Measurements from ENCODE around the gene CNTNAP4.

The CNTNAP4 gene

DNA sequence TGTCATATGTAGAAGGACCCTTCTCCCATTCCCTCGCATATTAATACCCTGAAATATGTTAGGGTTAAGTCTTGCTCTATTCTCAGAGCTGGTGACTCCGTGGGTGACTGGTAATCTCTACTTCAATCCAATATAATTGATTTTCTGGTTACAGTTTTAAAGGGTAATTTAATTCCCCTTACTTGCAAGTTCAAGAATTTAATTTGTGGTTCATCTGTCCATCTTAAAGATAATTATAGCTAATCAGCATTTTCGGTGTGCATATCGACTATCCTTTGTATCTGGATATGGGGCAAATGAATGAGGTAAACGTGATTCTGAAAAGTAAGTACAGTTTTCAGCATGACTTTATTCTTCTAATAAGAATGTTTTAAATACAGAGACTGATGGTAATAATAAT is 250.0 kb downstream of the CNTNAP4 start:
- no peak for TF ChIP-seq SIN3A (IDR thresholded peaks at IDR 0.05; ENCODE audit: borderline replicate concordance, insufficient read depth, low read length)
- no peak for TF ChIP-seq FOXP2 (optimal IDR thresholded peaks at IDR 0.05; ENCODE audit: borderline replicate concordance, extremely low read depth, extremely low read length, insufficient read depth)
- TF ChIP-seq, protein P1, sequence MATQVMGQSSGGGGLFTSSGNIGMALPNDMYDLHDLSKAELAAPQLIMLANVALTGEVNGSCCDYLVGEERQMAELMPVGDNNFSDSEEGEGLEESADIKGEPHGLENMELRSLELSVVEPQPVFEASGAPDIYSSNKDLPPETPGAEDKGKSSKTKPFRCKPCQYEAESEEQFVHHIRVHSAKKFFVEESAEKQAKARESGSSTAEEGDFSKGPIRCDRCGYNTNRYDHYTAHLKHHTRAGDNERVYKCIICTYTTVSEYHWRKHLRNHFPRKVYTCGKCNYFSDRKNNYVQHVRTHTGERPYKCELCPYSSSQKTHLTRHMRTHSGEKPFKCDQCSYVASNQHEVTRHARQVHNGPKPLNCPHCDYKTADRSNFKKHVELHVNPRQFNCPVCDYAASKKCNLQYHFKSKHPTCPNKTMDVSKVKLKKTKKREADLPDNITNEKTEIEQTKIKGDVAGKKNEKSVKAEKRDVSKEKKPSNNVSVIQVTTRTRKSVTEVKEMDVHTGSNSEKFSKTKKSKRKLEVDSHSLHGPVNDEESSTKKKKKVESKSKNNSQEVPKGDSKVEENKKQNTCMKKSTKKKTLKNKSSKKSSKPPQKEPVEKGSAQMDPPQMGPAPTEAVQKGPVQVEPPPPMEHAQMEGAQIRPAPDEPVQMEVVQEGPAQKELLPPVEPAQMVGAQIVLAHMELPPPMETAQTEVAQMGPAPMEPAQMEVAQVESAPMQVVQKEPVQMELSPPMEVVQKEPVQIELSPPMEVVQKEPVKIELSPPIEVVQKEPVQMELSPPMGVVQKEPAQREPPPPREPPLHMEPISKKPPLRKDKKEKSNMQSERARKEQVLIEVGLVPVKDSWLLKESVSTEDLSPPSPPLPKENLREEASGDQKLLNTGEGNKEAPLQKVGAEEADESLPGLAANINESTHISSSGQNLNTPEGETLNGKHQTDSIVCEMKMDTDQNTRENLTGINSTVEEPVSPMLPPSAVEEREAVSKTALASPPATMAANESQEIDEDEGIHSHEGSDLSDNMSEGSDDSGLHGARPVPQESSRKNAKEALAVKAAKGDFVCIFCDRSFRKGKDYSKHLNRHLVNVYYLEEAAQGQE (IDR thresholded peaks at IDR 0.05; ENCODE audit: insufficient read depth in 1 of 2, low read depth in 2 of 2, low read length in 2 of 2), result no peak
- no peak for TF ChIP-seq TAF1 (IDR thresholded peaks at IDR 0.05; ENCODE audit: borderline replicate concordance, insufficient read depth, low read length)
- TF ChIP-seq POLR2AphosphoS5 (IDR thresholded peaks at IDR 0.05; ENCODE audit: low read depth, low read length), result no peak

DNA sequence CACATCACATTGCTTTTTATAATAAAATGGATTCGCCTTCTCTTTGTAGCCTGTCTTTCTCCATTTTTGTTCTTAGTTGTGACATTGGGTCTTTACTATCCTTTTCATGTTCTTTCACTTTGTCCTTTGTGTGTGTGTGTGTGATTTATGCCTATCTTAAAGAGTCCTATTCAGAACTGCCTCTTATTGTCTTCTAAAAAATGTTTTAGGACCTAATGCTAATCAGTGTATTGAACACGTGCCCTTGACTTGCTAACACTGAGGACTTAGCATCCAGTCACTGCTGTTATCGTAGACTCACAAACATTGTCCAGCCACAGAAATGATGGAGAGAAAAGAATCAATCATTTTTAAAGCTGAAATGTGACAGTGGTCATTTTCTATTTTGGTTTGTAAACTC is 251.9 kb downstream of the CNTNAP4 start:
- no peak for TF ChIP-seq FOXP2 (optimal IDR thresholded peaks at IDR 0.05; ENCODE audit: borderline replicate concordance, extremely low read depth, extremely low read length, insufficient read depth)
- TF ChIP-seq POLR2AphosphoS5 (IDR thresholded peaks at IDR 0.05; ENCODE audit: low read depth, low read length), result no peak
- TF ChIP-seq TAF1 (IDR thresholded peaks at IDR 0.05; ENCODE audit: borderline replicate concordance, insufficient read depth, low read length), result no peak
- no peak for TF ChIP-seq SIN3A (IDR thresholded peaks at IDR 0.05; ENCODE audit: borderline replicate concordance, insufficient read depth, low read length)
- TF ChIP-seq, protein P1 (IDR thresholded peaks at IDR 0.05; ENCODE audit: insufficient read depth in 1 of 2, low read depth in 2 of 2, low read length in 2 of 2), result no peak

DNA sequence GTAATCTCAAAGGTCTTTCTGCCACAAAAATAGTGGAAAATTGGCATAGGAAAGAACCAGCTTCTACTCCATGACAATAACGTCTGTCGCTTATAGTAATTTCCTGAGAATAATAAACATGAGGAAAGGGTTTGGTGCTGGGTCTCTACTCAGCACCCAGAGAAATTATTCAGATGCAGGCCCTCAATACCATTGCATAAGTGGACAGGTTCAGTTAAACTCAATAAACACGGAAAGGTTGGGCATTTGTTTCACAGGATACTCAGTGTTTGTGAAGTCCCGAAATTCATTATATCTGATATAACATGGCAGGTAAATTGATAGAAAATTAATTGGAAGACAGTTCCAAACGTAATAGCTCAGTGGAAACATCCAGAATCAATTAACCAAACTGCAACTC is 254.0 kb downstream of the CNTNAP4 start:
- TF ChIP-seq POLR2AphosphoS5 (IDR thresholded peaks at IDR 0.05; ENCODE audit: low read depth, low read length) (no peak), TAF1 (IDR thresholded peaks at IDR 0.05; ENCODE audit: borderline replicate concordance, insufficient read depth, low read length) (no peak), SIN3A (IDR thresholded peaks at IDR 0.05; ENCODE audit: borderline replicate concordance, insufficient read depth, low read length) (no peak), FOXP2 (optimal IDR thresholded peaks at IDR 0.05; ENCODE audit: borderline replicate concordance, extremely low read depth, extremely low read length, insufficient read depth) (no peak)
- TF ChIP-seq, protein P1 (IDR thresholded peaks at IDR 0.05; ENCODE audit: insufficient read depth in 1 of 2, low read depth in 2 of 2, low read length in 2 of 2), result no peak

DNA sequence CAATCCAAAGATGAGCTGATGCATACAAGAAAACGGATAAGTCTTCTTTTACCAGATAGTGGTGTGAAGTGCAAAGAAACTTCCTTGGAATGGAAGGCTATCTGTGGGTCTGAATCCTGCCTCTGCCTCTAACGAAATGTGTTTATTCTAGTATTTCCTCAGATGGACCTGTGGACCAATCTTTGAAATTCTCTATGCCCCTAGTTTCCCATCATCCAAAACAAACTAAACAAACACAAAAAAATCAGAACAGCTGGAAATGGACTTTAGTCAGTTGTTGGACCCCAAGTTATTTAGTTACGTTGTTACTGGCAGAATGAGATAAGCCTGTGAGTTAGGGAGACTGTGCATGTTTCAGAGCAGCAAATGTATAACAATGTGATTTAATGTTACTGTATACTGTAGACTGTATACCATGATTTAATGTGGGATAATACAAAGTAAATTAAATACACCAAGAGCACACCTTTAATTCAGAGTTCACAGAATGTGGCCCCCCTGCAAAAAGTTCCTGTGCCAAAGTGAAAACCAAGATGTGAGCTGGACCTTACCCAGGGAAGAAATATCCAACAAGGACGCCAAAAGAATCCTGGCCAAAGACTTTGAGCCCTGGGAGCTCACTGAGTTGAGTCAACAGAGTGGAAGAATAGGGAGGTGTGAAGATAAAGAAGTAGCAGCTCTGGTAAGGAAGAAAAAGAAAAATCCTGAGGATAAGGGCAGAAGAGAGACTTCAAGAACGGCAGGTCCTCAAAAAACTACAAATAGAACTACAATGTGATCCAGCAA is 255.2 kb downstream of the CNTNAP4 start:
- TF ChIP-seq SIN3A (IDR thresholded peaks at IDR 0.05; ENCODE audit: borderline replicate concordance, insufficient read depth, low read length) (no peak), FOXP2 (optimal IDR thresholded peaks at IDR 0.05; ENCODE audit: borderline replicate concordance, extremely low read depth, extremely low read length, insufficient read depth) (no peak), POLR2AphosphoS5 (IDR thresholded peaks at IDR 0.05; ENCODE audit: low read depth, low read length) (no peak), TAF1 (IDR thresholded peaks at IDR 0.05; ENCODE audit: borderline replicate concordance, insufficient read depth, low read length) (no peak)
- TF ChIP-seq, protein P1 (IDR thresholded peaks at IDR 0.05; ENCODE audit: insufficient read depth in 1 of 2, low read depth in 2 of 2, low read length in 2 of 2), result no peak
